Activated CD4-positive, alpha-beta T cell treated with anti-CD3 and anti-CD28 coated beads, Interleukin-2, Interleukin-4, amounts not matched to agents 100 ng/mL and 50 ng/mL, durations not matched to agents 16 hours and 8 hours (primary cell): Measurements from ENCODE around the gene GRPEL2.

ENCODE experiments used
- DNase-seq: peaks from one replicate; pipeline ENCODE4 v3.0.0-alpha.2; 2020; ENCODE audit warnings: low spot score

The GRPEL2 gene

GRCh38 chr5:149319174-149319573, 26.1 kb upstream of the GRPEL2 start:
- DNase-seq, result no peak

GRCh38 chr5:149320791-149321330, 24.4 kb upstream of the GRPEL2 start:
- peak; percentile 6 for DNase-seq

GRCh38 chr5:149322518-149322917, 22.8 kb upstream of the GRPEL2 start:
- DNase-seq, result no peak

- no peak for DNase-seq
Observed at GRCh38 chr5:149323210-149323609, 22.1 kb upstream of the GRPEL2 start.

- DNase-seq, result no peak
Observed at GRCh38 chr5:149323621-149324205, 21.6 kb upstream of the GRPEL2 start.

- DNase-seq, result no peak
Observed at GRCh38 chr5:149324641-149325040, 20.7 kb upstream of the GRPEL2 start.

- no peak for DNase-seq
Observed at GRCh38 chr5:149325166-149325735, 20.0 kb upstream of the GRPEL2 start.

GRCh38 chr5:149325894-149326293, 19.4 kb upstream of the GRPEL2 start:
- no peak for DNase-seq

GRCh38 chr5:149326611-149327010, 18.7 kb upstream of the GRPEL2 start:
- no peak for DNase-seq

GRCh38 chr5:149328177-149328576, 17.1 kb upstream of the GRPEL2 start:
- DNase-seq, result no peak

GRCh38 chr5:149333711-149334443, 11.4 kb upstream of the GRPEL2 start:
- DNase-seq, result no peak

- no peak for DNase-seq
Observed at GRCh38 chr5:149337736-149338135, 7.6 kb upstream of the GRPEL2 start.

- no peak for DNase-seq
Observed at GRCh38 chr5:149338364-149338763, 6.9 kb upstream of the GRPEL2 start.

- DNase-seq, result no peak
Observed at GRCh38 chr5:149340920-149341319, 4.4 kb upstream of the GRPEL2 start.

GRCh38 chr5:149341876-149342275, 3.4 kb upstream of the GRPEL2 start:
- no peak for DNase-seq

- DNase-seq, result no peak
Observed at GRCh38 chr5:149344151-149344550, 1.1 kb upstream of the GRPEL2 start.

- DNase-seq, result no peak
Observed at GRCh38 chr5:149345892-149346222, 558 bp downstream of the GRPEL2 start.

- DNase-seq, result peak; percentile 71
Observed at GRCh38 chr5:149348518-149348917, 3.2 kb downstream of the GRPEL2 start.

GRCh38 chr5:149349382-149349781, 4.1 kb downstream of the GRPEL2 start:
- no peak for DNase-seq

- DNase-seq, result no peak
Observed at GRCh38 chr5:149352169-149352568, 6.9 kb downstream of the GRPEL2 start.

GRCh38 chr5:149353911-149354310, 8.6 kb downstream of the GRPEL2 start:
- no peak for DNase-seq

- no peak for DNase-seq
Observed at GRCh38 chr5:149355688-149356087, 10.4 kb downstream of the GRPEL2 start.

GRCh38 chr5:149356391-149356790, 11.1 kb downstream of the GRPEL2 start:
- peak; percentile 64 for DNase-seq
